ENCODE measurements around the gene EXOC6B.

The EXOC6B gene

DNA sequence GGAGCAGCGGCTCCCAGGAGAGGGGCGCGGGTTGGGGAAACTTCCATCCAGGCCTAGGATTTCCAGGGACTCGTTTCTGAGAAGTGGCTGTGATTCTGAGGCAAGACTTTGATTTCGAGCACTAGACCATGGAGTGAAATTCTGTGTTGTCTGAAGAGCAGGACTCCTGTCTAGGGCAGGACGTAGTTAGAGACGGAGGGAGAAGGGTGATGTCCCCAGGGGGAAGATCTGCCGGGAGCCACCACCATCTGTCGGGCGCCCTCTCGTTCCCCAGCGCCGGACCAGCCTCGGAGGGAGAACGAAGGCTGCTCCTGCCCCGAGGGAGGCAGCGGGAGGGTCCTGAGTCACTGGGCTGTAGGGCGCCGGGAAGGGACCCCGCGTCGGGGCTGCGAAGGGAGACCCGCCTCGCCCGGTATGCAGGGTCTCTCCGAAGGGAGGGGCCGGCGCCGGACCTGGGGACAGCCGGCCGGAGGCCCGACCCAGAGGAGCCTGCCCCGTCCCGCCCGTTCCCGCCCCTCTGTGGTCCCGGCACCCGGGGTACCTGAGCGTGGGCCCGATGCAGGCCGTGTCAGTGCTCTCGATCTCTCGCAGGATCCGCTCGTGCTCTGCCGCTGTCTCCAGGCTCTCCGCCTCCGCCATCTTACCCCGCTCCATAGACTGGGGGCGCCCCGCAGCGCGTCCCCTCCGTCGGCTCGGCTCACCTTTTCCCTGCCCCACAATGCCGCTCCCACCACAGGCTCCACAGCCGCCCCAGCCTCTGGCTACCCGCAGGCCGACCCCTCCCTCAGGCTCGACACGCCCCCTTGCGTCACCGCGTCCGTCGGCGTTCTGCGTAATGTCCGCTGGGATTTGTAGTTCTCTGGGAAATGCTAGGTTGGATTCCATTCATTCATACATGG is at the start of gene EXOC6B:
Gene EXOC6B, minus strand, starts transcription at position 777 of the 899 bp plus-strand sequence.
- DNase-seq, result peak; percentile 88

DNA sequence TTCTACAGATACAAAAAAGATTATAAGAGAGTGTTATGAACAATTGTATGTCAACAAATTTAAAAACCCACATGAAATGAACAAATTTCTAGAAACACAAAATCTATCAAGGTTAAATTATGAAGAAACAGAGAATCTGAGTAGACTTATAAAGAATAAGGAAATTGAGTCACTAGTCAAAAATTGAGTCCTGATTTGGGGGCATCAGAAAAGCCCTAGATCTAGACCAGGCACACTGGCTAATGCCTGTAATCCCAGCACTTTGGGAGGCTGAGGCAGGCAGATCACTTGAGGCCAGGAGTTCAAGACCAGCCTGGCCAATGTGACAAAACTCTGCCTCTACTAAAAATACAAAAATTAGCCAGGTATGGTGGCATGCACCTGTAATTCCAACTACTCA is 46.0 kb upstream of the EXOC6B start:
- no peak for DNase-seq

DNA sequence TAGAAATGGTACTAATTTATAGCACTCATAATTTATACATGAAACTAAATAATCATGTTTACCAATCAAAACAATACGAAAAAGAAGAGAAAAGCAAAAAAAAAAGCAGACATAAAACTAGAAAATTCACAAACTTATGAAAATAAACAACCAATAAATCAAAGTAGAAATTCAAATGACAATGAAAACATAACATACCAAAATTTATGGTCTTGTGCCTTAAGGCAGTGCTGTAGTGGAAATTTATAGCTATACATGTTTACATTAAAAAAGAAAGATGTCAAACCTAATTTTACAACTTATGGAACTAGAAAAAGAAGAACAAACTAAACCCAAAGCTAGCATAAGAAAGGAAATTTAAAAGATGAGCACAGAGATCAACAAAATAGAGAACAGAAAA is 45.2 kb upstream of the EXOC6B start:
- DNase-seq, result no peak

- DNase-seq, result no peak
Observed at GRCh38 chr2:72864500-72864899, 38.7 kb upstream of the EXOC6B start.

GRCh38 chr2:72863046-72863445 is 37.2 kb upstream of the EXOC6B start:
- no peak for DNase-seq

- DNase-seq, result peak; percentile 89
Observed at GRCh38 chr2:72862239-72862988, 36.6 kb upstream of the EXOC6B start.

DNA sequence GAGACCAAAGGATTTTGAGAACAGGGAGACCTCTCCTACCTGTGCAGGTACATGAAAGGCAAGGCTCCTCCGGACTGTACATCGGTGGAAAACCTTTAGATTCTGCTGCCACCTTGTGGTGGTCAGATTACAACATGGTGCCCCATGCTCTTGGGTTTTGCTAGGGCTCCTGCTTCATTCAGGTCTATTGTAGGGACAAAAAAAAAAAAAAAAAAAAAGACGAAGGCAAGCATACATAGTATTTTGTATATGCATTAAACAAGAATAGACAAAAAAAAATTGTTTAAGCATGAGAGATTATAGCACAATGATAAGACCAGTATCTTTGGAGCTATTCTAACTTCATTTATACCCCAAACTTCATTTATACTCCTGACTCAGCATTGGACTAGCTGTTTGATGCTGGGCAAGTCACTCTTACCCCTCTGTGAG is 34.0 kb upstream of the EXOC6B start:
- peak; percentile 48 for DNase-seq

DNA sequence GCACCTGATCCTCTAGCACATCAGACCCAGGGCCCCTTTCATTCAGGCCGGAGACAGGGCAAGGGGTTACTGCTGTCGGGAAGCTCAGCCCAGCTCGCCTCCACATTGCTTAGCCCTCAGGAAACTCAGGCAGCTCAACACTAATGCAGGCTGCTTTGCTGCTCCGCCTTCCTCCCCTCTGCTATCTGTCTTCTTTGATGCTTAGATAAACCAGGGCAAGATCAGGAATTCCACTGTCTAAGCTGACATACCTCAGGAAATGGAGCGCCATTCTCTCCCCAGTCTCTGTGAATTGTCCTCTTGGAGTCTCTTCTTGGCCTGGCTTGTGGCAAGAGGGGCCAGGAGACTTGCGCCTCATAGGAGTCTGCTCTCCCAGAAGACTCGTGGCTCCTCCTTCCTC is 25.5 kb upstream of the EXOC6B start:
- DNase-seq, result no peak

DNA sequence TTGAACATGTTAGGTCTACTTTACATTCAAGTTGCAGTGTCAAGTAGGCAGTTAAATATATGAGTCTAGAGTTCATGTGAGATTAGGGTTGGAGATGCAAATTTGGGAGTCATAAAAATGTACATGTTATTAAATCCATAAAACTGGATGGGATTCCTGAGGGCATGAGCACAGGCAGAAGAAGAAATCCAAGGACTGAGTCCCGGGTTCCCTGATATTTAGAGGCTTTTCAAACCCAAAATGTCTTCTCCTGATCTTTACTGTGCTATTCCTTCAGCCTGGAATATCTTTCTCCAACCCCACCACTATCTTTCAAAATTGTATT is 23.3 kb upstream of the EXOC6B start:
- no peak for DNase-seq

- DNase-seq, result no peak
Observed at GRCh38 chr2:72848436-72849137, 22.8 kb upstream of the EXOC6B start.

DNA sequence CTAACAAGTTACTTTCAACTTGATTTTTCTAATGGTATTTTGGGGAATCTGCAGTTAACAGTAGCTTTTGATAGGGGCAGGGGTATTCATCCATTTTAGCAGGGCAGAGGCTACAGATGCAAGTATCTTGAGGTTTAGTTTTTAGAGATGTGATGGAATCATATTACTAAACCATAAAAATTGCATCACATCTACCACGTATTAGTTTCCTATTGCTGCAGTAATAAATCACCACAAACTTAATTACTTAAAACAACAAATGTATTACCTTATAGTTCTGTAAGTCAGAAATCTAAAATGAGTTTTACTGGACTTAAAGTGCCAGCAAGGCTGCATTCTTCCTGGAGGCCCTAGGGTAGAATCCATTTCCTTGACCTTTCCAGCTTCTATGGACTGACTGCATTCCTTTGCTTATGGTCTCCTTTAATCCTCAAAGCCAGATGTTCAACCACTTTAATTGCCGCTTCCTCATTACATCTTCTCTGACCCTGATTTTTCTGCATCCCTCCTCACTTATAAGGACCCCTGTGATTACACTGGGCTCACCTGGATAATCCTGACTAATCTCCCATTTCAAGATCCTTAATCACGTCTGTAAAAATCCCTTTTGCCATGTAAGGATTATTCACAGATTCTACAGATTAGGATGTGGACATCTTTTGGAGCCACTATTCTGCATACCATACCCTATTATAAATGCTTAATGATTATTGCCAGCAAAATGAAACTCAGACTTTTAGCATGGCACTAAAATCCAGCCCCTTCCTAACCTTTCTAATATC is 21.9 kb upstream of the EXOC6B start:
- no peak for DNase-seq

- DNase-seq, result no peak
Observed at GRCh38 chr2:72846171-72847095, 20.6 kb upstream of the EXOC6B start.

DNA sequence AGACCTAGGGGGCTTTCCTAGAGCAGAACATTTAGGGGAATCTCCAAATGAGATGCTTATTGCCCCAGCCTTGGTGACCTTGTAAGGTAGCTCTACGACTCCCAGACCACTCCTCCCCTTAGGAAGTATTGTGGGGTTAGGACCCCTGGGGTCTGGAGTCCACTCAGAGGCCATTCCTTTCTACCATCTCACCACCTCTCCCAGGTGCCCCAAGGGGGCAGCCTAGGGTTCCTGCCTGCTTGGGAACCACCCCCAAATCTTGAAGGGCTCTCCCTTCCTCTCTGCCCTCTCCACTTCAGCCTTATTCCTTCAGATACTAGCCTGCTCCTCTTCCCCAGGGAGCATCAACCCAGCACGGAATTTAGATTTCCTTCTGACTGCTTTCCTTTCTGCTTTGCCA is 17.5 kb upstream of the EXOC6B start:
- no peak for DNase-seq

GRCh38 chr2:72841462-72842125 is 15.8 kb upstream of the EXOC6B start:
- no peak for DNase-seq

GRCh38 chr2:72840066-72840465 is 14.2 kb upstream of the EXOC6B start:
- no peak for DNase-seq

DNA sequence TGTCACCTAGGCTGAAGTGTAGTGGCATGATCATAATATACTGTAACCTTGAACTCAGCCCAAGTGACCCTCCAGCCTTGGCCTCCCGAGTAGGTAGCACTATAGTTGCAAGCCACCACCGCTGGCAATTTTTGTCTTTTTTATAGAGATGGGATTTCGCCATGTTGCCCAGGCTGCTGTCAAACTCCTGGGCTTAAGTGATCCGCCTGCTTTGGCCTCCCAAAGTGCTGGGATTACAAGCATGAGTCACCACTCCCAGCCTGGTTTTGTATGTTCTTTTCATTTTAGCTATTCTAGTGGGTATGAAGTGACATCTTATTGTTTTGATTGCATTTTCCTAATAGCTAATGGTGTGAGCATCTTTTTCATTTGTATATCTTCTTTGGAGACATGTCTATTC is 11.3 kb upstream of the EXOC6B start:
- DNase-seq, result no peak

DNA sequence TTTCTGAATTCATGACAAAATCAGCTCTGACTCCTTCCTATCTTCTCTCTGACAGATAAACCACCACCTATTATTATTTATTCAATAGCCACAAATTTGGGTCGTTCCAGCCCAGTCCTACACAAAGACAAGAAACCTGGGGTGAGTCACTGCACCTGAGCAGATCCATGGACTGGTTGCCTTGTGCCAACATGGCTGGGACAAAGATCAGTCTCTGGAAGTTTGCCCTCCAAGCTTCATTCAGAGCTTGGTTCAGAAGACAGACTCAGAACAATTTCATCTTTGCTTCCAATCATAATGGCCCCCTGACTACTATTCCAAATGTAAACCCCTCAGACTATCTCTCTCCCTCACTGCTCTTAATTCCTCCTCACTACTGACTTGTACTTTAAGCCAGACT is 9.6 kb upstream of the EXOC6B start:
- DNase-seq, result no peak

DNA sequence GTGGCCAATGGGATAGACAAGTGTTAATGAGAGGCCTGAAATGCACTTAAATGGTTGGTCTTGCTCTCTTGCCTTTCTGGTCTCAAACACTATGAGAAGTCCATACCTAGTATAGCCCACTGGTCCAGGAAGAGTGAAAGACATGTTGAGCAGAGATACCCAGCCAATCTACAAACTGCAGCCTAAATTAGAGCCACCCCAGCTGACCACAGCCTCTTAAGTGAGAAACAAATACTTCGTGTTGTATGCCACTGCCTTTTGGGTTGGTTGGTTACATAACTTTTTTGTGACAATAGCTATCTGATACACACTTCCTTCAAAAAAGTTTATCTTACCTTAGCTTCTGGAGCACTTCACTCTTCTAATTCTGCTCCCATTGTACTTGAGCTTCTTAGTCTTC is 8.8 kb upstream of the EXOC6B start:
- DNase-seq, result no peak

- no peak for DNase-seq
Observed at GRCh38 chr2:72833084-72833714, 7.4 kb upstream of the EXOC6B start.

DNA sequence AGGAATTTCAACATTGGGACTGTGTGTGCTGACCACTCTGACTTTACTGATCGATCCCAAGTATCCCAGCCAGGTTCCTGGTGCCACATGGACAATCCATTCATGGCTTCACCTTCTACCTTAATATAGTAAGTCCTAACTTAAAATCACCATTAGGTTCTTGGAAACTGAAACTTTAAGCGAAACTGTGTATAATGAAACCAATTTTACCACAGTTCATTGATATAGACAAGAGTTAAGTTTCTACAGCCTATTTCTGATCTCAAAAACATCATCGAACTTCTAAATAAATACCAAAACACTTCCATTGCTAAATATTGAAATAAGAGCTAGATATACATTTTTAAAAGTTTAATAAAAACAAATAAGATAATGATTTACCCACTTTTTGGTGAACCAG is 4.4 kb upstream of the EXOC6B start:
- DNase-seq, result no peak

Data from activated CD4-positive, CD25-positive, alpha-beta regulatory T cell treated with anti-CD3 and anti-CD28 coated beads, Interleukin-2, amount 50 U/mL, for 72 hours (primary cell).